GM20000 (cell line): ENCODE data around the gene PRRC2A.
A peak's percentile ranks its signal among the peaks of the same experiment; 100 is the strongest.

Source experiments
- DNase-seq: peaks from one replicate; pipeline ENCODE4 v3.0.0; 2012; ENCODE audit warnings: low spot score
- TF ChIP-seq, protein P1 (sequence below): IDR thresholded peaks from 2 replicates; pipeline ENCODE4 v1.5.1; 2012; ENCODE audit warnings: mild to moderate bottlenecking, control low read depth; ENCODE audit errors: extremely low read depth, missing control alignments

PRRC2A gene

GRCh38 chr6:31575952-31576685 lies 44.4 kb upstream of the PRRC2A start:
- TF ChIP-seq, protein P1, sequence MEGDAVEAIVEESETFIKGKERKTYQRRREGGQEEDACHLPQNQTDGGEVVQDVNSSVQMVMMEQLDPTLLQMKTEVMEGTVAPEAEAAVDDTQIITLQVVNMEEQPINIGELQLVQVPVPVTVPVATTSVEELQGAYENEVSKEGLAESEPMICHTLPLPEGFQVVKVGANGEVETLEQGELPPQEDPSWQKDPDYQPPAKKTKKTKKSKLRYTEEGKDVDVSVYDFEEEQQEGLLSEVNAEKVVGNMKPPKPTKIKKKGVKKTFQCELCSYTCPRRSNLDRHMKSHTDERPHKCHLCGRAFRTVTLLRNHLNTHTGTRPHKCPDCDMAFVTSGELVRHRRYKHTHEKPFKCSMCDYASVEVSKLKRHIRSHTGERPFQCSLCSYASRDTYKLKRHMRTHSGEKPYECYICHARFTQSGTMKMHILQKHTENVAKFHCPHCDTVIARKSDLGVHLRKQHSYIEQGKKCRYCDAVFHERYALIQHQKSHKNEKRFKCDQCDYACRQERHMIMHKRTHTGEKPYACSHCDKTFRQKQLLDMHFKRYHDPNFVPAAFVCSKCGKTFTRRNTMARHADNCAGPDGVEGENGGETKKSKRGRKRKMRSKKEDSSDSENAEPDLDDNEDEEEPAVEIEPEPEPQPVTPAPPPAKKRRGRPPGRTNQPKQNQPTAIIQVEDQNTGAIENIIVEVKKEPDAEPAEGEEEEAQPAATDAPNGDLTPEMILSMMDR: no peak
- DNase-seq: peak; percentile 31

GRCh38 chr6:31576897-31577578 lies 43.5 kb upstream of the PRRC2A start:
- TF ChIP-seq, protein P1: no peak
- peak; percentile 61 for DNase-seq

GRCh38 chr6:31577579-31577966 lies 42.9 kb upstream of the PRRC2A start:
- no peak for DNase-seq
- TF ChIP-seq, protein P1: no peak

- TF ChIP-seq, protein P1: no peak
Observed at GRCh38 chr6:31578184-31579118, 42.1 kb upstream of the PRRC2A start.

GRCh38 chr6:31579119-31579505 lies 41.4 kb upstream of the PRRC2A start:
- TF ChIP-seq, protein P1: no peak
- no peak for DNase-seq

More at GRCh38 chr6:31578184-31579118, 42.1 kb upstream of the PRRC2A start:
- DNase-seq: peak; percentile 12

- DNase-seq: peak; percentile 34
- TF ChIP-seq, protein P1: no peak
Observed at GRCh38 chr6:31579546-31580437, 40.7 kb upstream of the PRRC2A start.
